ENCODE data around the gene STK11. TPM values are rescaled to one million over a fixed set of nuclear protein-coding genes. Genes with fewer than 3 reads are reported as not detected.

The STK11 gene
- total RNA-seq, 1 experiment from 2014 or later, result 116 TPM

DNA sequence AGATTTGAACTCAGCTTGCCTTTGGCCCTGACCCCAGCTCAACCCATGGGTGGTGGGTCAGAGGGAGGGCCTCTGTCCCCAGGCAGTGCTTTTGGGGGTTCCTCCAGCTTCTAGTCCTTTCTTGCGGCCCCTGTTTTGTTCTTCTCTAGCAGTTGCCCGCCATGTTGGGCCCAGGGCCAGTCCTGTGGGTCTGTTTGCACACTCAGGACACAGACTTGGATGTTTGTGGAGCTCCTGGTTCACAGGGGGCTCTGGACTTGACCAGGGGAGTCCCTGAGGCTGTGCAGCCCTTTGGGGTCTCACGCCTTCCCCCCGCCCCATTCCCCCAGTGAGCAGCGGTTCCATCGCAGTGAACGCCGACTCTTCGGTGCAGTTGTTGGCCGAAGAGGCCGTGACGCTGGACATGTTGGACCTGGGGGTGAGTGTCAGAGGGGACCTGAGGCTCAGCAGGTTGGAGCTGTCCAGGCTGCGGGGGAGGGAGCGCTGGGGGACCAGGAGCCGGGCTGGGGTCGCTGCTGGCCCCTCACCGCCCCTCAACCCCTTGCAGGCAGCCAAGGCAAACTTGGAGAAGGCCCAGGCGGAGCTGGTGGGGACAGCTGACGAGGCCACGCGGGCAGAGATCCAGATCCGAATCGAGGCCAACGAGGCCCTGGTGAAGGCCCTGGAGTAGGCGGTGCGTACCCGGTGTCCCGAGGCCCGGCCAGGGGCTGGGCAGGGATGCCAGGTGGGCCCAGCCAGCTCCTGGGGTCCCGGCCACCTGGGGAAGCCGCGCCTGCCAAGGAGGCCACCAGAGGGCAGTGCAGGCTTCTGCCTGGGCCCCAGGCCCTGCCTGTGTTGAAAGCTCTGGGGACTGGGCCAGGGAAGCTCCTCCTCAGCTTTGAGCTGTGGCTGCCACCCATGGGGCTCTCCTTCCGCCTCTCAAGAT lies 38.5 kb downstream of the STK11 start:
- ChIA-PET POLR2A (interaction anchor here (0.6 to 1.0 kb wide), 3 partner anchors 22 to 29 kb away, joined by 4 to 10 read pairs (median 5); partner anchors contain the start of gene CIRBP), CTCF (interaction anchor here (0.6 to 2.5 kb wide), 9 partner anchors 9 to 189 kb away, joined by 3 to 46 read pairs (median 4); partner anchors contain the start of gene CIRBP)
- Histone ChIP-seq H3K9me3 (ENCODE audit: control insufficient read depth, insufficient read depth, low read depth, low read length) (no peaks in the 10 kb centered on the region), H3K27me3 (ENCODE audit: control insufficient read depth, insufficient read depth, low read length) (no peaks in the 10 kb centered on the region), H3K27ac (ENCODE audit: low read length) (peak overlapping the region; percentile 80), H3K4me1 (ENCODE audit: control insufficient read depth, insufficient read depth, low read length) (peaks cover 34% of the 10 kb centered on the region), H3K36me3 (ENCODE audit: control insufficient read depth, insufficient read depth, low read length) (no peaks in the 10 kb centered on the region; the same call in 1 of the 2 replicates), H3K4me3 (ENCODE audit: low read depth in 2 of 2, low read length in 2 of 2) (peak overlapping the region; percentile 12 to 70; a peak in 3 of 4 replicates)
- intact Hi-C loops (cut with micrococcal nuclease; ENCODE audit: unreplicated experiment), result no loop called here
- DNase-seq (ENCODE audit: low read depth, low spot score) (no peak), ATAC-seq (peak; percentile 31)
- BruUV-seq (replicated peaks), result no TSS peak
- TF ChIP-seq POLR2AphosphoS5 (IDR thresholded peaks at IDR 0.05; ENCODE audit: low read depth, low read length), result no peak; the same call in 1 of the 2 replicates
- TF ChIP-seq, protein P1, sequence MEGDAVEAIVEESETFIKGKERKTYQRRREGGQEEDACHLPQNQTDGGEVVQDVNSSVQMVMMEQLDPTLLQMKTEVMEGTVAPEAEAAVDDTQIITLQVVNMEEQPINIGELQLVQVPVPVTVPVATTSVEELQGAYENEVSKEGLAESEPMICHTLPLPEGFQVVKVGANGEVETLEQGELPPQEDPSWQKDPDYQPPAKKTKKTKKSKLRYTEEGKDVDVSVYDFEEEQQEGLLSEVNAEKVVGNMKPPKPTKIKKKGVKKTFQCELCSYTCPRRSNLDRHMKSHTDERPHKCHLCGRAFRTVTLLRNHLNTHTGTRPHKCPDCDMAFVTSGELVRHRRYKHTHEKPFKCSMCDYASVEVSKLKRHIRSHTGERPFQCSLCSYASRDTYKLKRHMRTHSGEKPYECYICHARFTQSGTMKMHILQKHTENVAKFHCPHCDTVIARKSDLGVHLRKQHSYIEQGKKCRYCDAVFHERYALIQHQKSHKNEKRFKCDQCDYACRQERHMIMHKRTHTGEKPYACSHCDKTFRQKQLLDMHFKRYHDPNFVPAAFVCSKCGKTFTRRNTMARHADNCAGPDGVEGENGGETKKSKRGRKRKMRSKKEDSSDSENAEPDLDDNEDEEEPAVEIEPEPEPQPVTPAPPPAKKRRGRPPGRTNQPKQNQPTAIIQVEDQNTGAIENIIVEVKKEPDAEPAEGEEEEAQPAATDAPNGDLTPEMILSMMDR (IDR thresholded peaks at IDR 0.05), result peak; percentile 94
- TF ChIP-seq SIN3A (IDR thresholded peaks at IDR 0.05; ENCODE audit: borderline replicate concordance, insufficient read depth, low read depth, low read length), result no peak
- TF ChIP-seq TCF7L2 (IDR thresholded peaks at IDR 0.05; ENCODE audit: low read depth, low read length), result no peak
- TF ChIP-seq, protein P2, sequence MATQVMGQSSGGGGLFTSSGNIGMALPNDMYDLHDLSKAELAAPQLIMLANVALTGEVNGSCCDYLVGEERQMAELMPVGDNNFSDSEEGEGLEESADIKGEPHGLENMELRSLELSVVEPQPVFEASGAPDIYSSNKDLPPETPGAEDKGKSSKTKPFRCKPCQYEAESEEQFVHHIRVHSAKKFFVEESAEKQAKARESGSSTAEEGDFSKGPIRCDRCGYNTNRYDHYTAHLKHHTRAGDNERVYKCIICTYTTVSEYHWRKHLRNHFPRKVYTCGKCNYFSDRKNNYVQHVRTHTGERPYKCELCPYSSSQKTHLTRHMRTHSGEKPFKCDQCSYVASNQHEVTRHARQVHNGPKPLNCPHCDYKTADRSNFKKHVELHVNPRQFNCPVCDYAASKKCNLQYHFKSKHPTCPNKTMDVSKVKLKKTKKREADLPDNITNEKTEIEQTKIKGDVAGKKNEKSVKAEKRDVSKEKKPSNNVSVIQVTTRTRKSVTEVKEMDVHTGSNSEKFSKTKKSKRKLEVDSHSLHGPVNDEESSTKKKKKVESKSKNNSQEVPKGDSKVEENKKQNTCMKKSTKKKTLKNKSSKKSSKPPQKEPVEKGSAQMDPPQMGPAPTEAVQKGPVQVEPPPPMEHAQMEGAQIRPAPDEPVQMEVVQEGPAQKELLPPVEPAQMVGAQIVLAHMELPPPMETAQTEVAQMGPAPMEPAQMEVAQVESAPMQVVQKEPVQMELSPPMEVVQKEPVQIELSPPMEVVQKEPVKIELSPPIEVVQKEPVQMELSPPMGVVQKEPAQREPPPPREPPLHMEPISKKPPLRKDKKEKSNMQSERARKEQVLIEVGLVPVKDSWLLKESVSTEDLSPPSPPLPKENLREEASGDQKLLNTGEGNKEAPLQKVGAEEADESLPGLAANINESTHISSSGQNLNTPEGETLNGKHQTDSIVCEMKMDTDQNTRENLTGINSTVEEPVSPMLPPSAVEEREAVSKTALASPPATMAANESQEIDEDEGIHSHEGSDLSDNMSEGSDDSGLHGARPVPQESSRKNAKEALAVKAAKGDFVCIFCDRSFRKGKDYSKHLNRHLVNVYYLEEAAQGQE (IDR thresholded peaks at IDR 0.05; ENCODE audit: insufficient read depth in 1 of 2, low read depth in 2 of 2, low read length in 1 of 2), result no peak
- in situ Hi-C loops (cut with HindIII; ENCODE audit: low pct_unique_long_range_greater_than_20kb, low sequenced_read_pairs), result no loop called here

DNA sequence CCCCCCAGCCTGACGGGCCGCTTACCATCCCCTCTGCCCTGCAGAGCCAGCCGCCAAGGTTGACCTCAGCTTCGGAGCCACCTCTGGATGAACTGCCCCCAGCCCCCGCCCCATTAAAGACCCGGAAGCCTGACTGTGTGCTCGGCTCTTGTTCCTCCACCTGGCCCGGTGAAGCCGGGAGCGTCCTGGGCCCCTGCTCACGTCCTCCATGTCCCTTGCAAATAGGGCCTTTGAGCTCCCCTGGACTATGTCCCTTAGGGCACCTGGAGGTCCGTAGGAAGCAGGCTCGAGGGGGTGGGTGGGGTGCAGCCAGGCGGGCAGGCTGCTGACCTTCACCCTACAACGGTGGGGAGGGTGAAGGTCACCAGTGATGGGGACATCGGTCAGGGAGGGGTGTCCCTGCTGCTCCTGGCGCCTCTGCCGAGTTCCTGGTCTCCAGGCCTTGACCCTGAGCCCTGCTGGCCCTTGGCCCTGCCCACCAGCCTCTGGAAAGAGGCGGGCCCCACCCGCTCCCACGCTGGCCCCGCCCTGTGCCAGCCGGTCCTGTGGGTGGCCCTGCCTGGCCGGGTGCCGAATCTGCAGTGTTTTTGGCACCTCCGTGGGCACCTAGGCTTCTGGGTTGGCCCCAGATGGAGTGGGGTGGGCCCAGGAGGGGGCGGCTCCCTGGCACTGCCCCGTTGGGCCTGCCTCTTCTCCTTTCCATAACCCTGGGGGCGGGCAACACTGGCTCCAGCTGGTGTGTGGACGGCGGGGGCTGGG lies 39.3 kb downstream of the STK11 start:
- BruUV-seq (replicated peaks), result no TSS peak
- in situ Hi-C loops (cut with HindIII; ENCODE audit: low pct_unique_long_range_greater_than_20kb, low sequenced_read_pairs), result no loop called here
- H3K27me3 ChIP-seq (ENCODE audit: control insufficient read depth, insufficient read depth, low read length), result no peaks in the 10 kb centered on the region
- TF ChIP-seq, protein P2 (IDR thresholded peaks at IDR 0.05; ENCODE audit: insufficient read depth in 1 of 2, low read depth in 2 of 2, low read length in 1 of 2), result no peak
- TF ChIP-seq TCF7L2 (IDR thresholded peaks at IDR 0.05; ENCODE audit: low read depth, low read length), result no peak
- TF ChIP-seq, protein P1 (IDR thresholded peaks at IDR 0.05), result peak; percentile 41
- TF ChIP-seq SIN3A (IDR thresholded peaks at IDR 0.05; ENCODE audit: borderline replicate concordance, insufficient read depth, low read depth, low read length), result no peak
- H3K27ac ChIP-seq (ENCODE audit: low read length), result peak overlapping the region; percentile 80
- intact Hi-C loops (cut with micrococcal nuclease; ENCODE audit: unreplicated experiment), result no loop called here
- DNase-seq (ENCODE audit: low read depth, low spot score) (no peak), ATAC-seq (no peak)
- H3K4me3 ChIP-seq (ENCODE audit: low read depth in 2 of 2, low read length in 2 of 2), result peak overlapping the region; percentile 12 to 16; a peak in 2 of 4 replicates
- POLR2A ChIA-PET, result interaction anchor here (0.6 to 1.0 kb wide), 2 partner anchors 21 to 25 kb away, joined by 5 to 10 read pairs; partner anchors contain the start of gene CIRBP
- H3K9me3 ChIP-seq (ENCODE audit: control insufficient read depth, insufficient read depth, low read depth, low read length), result no peaks in the 10 kb centered on the region
- no peaks in the 10 kb centered on the region; the same call in 1 of the 2 replicates for H3K36me3 ChIP-seq (ENCODE audit: control insufficient read depth, insufficient read depth, low read length)
- peaks cover 29% of the 10 kb centered on the region for H3K4me1 ChIP-seq (ENCODE audit: control insufficient read depth, insufficient read depth, low read length)
- CTCF ChIA-PET, result interaction anchor here (0.5 to 2.5 kb wide), 7 partner anchors 9 to 739 kb away, joined by 3 to 46 read pairs (median 5); partner anchors contain the start of gene CIRBP
